ENCODE measurements around the gene ZFP36L1.

DNA sequence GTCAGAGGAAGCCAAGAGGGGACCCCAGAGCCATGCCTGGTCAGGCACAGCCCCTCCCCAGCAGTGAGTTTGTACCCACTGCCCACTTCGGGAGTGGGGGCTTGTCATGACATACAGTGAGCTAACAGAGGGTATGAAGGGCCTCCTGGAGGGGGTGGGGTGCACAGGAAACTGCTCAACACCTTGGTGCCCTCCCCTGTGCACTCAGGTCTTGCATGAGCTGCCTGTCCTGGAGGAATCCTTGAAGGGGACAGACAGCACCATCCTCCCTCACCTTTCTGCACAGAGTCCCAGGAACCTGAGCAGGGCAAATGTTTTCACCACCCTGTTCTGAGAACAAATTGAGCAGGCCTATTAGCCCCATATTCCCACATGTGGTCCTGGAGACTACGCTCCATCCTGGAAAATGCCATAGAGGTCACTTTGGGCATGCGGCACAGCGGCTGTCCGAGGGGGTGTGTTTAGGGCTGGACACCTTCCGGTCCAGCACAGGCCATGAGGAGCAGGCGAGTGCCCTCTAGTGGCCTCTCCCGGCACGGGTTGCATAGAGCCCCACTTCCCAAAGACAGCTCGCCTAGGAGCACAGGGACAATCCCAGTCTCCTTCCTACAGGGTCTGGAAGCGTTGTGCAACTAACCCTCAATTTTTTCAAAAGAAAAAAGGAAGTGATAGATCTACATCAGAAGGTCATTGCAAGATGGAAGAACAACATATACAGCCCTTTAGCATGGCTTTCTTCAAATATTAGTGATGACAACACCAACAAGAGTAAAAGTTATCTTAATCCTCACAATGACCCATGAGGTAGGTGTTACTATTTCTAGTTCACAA lies 31.9 kb upstream of the ZFP36L1 start:
- no peak for TF ChIP-seq POLR2A (IDR thresholded peaks at IDR 0.05)
- TF ChIP-seq, protein P1, sequence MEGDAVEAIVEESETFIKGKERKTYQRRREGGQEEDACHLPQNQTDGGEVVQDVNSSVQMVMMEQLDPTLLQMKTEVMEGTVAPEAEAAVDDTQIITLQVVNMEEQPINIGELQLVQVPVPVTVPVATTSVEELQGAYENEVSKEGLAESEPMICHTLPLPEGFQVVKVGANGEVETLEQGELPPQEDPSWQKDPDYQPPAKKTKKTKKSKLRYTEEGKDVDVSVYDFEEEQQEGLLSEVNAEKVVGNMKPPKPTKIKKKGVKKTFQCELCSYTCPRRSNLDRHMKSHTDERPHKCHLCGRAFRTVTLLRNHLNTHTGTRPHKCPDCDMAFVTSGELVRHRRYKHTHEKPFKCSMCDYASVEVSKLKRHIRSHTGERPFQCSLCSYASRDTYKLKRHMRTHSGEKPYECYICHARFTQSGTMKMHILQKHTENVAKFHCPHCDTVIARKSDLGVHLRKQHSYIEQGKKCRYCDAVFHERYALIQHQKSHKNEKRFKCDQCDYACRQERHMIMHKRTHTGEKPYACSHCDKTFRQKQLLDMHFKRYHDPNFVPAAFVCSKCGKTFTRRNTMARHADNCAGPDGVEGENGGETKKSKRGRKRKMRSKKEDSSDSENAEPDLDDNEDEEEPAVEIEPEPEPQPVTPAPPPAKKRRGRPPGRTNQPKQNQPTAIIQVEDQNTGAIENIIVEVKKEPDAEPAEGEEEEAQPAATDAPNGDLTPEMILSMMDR (IDR thresholded peaks at IDR 0.05), result peak; percentile 79 to 88 (median 82)
